ENCODE results near the gene UFL1. TPM values are rescaled to one million over a fixed set of nuclear protein-coding genes. Genes with fewer than 3 reads are reported as not detected.

Gene UFL1
- polyA plus RNA-seq, 1 of the 3 experiments (the other 2 are of a cell fraction): 3.1 TPM

DNA sequence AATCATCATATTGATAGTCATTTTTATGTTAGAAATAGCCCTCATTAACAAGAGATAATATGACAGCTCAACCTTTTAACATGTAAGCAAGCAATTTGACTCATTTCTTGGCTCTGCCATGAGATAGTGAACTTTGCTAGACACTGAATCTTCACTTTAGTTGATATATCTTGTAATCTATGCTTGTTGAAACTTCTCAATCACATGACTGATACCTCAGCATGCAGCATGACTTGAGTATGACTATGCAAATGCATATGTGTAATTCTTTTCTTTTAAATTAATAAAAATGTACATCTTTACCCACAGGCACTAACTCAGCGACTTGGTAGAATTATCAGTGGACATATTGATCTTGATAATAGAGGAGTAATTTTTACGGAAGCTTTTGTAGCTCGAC lies 6.6 kb downstream of the UFL1 start:
- no peaks in the 10 kb centered on the region for H3K27me3 ChIP-seq (ENCODE audit: insufficient read depth)

More for the DNA sequence above, 6.6 kb downstream of the UFL1 start:
- no peak overlapping the region for H3K4me2 ChIP-seq
- H3K79me2 ChIP-seq (ENCODE audit: insufficient read depth): peaks cover 9% of the 10 kb centered on the region
- H4K20me1 ChIP-seq (ENCODE audit: insufficient read depth): no peaks in the 10 kb centered on the region
- POLR2A ChIA-PET: no interaction called here
- DNase-seq: no peak
- CTCF ChIA-PET: interaction anchor here (1.1 kb wide), 1 partner anchor 15 kb away, joined by 4 read pairs; no protein-coding TSS in a partner anchor
- no peak overlapping the region for H2AFZ ChIP-seq (ENCODE audit: low read depth)
- peaks cover under 1% of the 10 kb centered on the region in 2 experiments; a peak in 2 of 4 replicates for H3K4me1 ChIP-seq (ENCODE audit: control insufficient read depth in 1 of 2, insufficient read depth in 2 of 2, low read depth in 1 of 2, low read length in 1 of 2)
- H3F3A ChIP-seq (replicated peaks; ENCODE audit: insufficient read depth): peaks cover 3% of the 10 kb centered on the region
- H3K36me3 ChIP-seq (replicated peaks in 1 of 2; ENCODE audit: control insufficient read depth in 1 of 2, insufficient read depth in 2 of 2, low read length in 1 of 2): peaks cover 80 to 90% of the 10 kb centered on the region in 2 experiments
- H3K4me3 ChIP-seq (ENCODE audit: low read depth in 2 of 2, low read length in 1 of 2): no peak overlapping the region
- no peak overlapping the region for H3K27ac ChIP-seq (ENCODE audit: low read depth in 2 of 2, low read length in 1 of 2)
- no peaks in the 10 kb centered on the region for H3K9me3 ChIP-seq
- H3K9me2 ChIP-seq: no peaks in the 10 kb centered on the region
- H3K9ac ChIP-seq: no peak overlapping the region
- whole genome bisulfite sequencing (ENCODE audit: low lambda C conversion rate): 93% methylated on average over 3 of the region's 3 CpGs
- TF ChIP-seq MXI1 (IDR thresholded peaks at IDR 0.05; ENCODE audit: low read depth, low read length) (no peak), CTCF (IDR thresholded peaks at IDR 0.05) (no peak), FOXM1 (IDR thresholded peaks at IDR 0.05; ENCODE audit: low read depth) (no peak), USF2 (IDR thresholded peaks at IDR 0.05; ENCODE audit: borderline replicate concordance, low read depth, low read length) (no peak), TCF12 (IDR thresholded peaks at IDR 0.05) (no peak), RAD21 (IDR thresholded peaks at IDR 0.05; ENCODE audit: low read length) (no peak), FOXJ3 (CRISPR knock-in tag; IDR thresholded peaks at IDR 0.05) (no peak), NFIC (IDR thresholded peaks at IDR 0.05; ENCODE audit: borderline replicate concordance) (no peak), ZBTB33 (IDR thresholded peaks at IDR 0.05; ENCODE audit: borderline replicate concordance, low read depth) (no peak), YY1 (IDR thresholded peaks at IDR 0.05; ENCODE audit: low read depth) (no peak), FOSL2 (IDR thresholded peaks at IDR 0.05; ENCODE audit: borderline replicate concordance, low read depth) (no peak), ELF1 (IDR thresholded peaks at IDR 0.05) (no peak), SIN3A (IDR thresholded peaks at IDR 0.05; ENCODE audit: borderline replicate concordance, low read depth, low read length) (no peak), SMC3 (IDR thresholded peaks at IDR 0.05; ENCODE audit: low read depth, low read length) (no peak), USF1 (IDR thresholded peaks at IDR 0.05; ENCODE audit: borderline replicate concordance, low read depth) (no peak), RXRA (IDR thresholded peaks at IDR 0.05; ENCODE audit: borderline replicate concordance, low read depth) (no peak)
- TF ChIP-seq, protein P1, sequence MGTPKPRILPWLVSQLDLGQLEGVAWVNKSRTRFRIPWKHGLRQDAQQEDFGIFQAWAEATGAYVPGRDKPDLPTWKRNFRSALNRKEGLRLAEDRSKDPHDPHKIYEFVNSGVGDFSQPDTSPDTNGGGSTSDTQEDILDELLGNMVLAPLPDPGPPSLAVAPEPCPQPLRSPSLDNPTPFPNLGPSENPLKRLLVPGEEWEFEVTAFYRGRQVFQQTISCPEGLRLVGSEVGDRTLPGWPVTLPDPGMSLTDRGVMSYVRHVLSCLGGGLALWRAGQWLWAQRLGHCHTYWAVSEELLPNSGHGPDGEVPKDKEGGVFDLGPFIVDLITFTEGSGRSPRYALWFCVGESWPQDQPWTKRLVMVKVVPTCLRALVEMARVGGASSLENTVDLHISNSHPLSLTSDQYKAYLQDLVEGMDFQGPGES (IDR thresholded peaks at IDR 0.05; ENCODE audit: low read depth, low read length): no peak

Data from SK-N-SH (cell line).